K562 (cell line): ENCODE data around the gene NUP160. TPM values are rescaled to one million over a fixed set of nuclear protein-coding genes. Genes with fewer than 3 reads are reported as not detected.
"Not testable (repeated sequence)": the region's sequence is repeated elsewhere in the genome, so short reads cannot be mapped to it uniquely, and the experiment has no call there.

ENCODE experiments used
- ATAC-seq: fragments of 200-7000 bp; cut with Tn5 transposase; 3 replicates; pipeline ENCODE4 v1.9.1; 2020; ENCODE audit warnings: moderate library complexity
- BruUV-seq: library from RNA; stranded (reverse); fragments of 400-500 nt; replicated peaks from 2 replicates; lab custom pipeline; 2021; lab: Mats Ljungman, UMichigan
- CTCF ChIA-PET: fragments of 300-600 bp; formaldehyde crosslinking; extraction: SDS; loops from one replicate; lab custom pipeline; 2021; ENCODE audit warnings: low intra/inter-chr PET ratio; lab: Yijun Ruan, JAX
- POLR2A ChIA-PET: fragments of 300-600, 350-650 bp; sonication (Branson Sonifier 250); formaldehyde crosslinking; extraction: SDS; loops from one replicate; lab custom pipeline; 2021; ENCODE audit warnings: antibody characterized with exemption, inconsistent platforms; lab: Yijun Ruan, JAX
- DNase-seq, 4 experiments: peaks; one replicate each; pipeline versions ENCODE4 v3.0.0 to v3.0.0-alpha.2; 2011 to 2018; ENCODE audit warnings: low spot score in 3 of 4, mixed read lengths in 3 of 4; ENCODE audit errors: extremely low read depth in 1 of 4
- FAIRE-seq: peaks from 2 replicates; lab custom pipeline; 2011; peaks lifted over from hg19 to GRCh38; lab: Jason Lieb, UNC
- H2AFZ ChIP-seq: 2 replicates; pipeline ENCODE4 v1.6.0; 2011; ENCODE audit warnings: low read depth, low read length, control low read depth, inconsistent platforms
- H3K27ac ChIP-seq: fragments of 200-600 bp; 3 replicates; pipeline ENCODE4 v1.8.0; 2011; ENCODE audit warnings: low read depth, mild to moderate bottlenecking, control low read depth, inconsistent platforms, low read length, moderate library complexity, mixed read lengths; ENCODE audit errors: extremely low read depth
- H3K27me3 ChIP-seq, 2 experiments: fragments of 300-600 bp in 1 of 2; 2 replicates in 1 of 2; 3 replicates in 1 of 2; pipeline versions ENCODE4 v1.6.0 to v1.8.0; 2011; ENCODE audit warnings: inconsistent platforms in 2 of 2, low read length in 2 of 2, mild to moderate bottlenecking in 1 of 2, mixed read lengths in 1 of 2, moderate library complexity in 1 of 2; ENCODE audit not compliant: control insufficient read depth in 2 of 2, insufficient read depth in 2 of 2
- H3K36me3 ChIP-seq: fragments of 300-600 bp; 3 replicates; pipeline ENCODE4 v1.8.0; 2011; ENCODE audit warnings: mild to moderate bottlenecking, low read length, inconsistent platforms; ENCODE audit not compliant: control insufficient read depth, insufficient read depth
- H3K4me1 ChIP-seq, 2 experiments: fragments of 200-600 bp in 1 of 2; replicated peaks in 1 of 2; 2 replicates in 1 of 2; 3 replicates in 1 of 2; pipeline versions ENCODE4 v1.5.1 to v1.8.0; 2011; ENCODE audit warnings: inconsistent platforms in 2 of 2, low read length in 2 of 2, mild to moderate bottlenecking in 1 of 2, mixed read lengths in 1 of 2, moderate library complexity in 1 of 2; ENCODE audit not compliant: control insufficient read depth in 2 of 2, insufficient read depth in 2 of 2
- H3K4me2 ChIP-seq: 2 replicates; pipeline ENCODE4 v1.6.1; 2011; ENCODE audit warnings: low read length, control low read depth, inconsistent platforms, mixed read lengths; ENCODE audit not compliant: insufficient read depth
- H3K4me3 ChIP-seq: fragments of 200-600 bp; sonication (generic), shearing (Covaris generic); 2 replicates; pipeline ENCODE4 v1.5.1; 2016; ENCODE audit warnings: control low read depth, inconsistent platforms
- H3K79me2 ChIP-seq: fragments of 200-600 bp; 3 replicates; pipeline ENCODE4 v1.8.0; 2011; ENCODE audit warnings: low read length, inconsistent platforms; ENCODE audit not compliant: control insufficient read depth, insufficient read depth
- H3K9ac ChIP-seq, 2 experiments: 2 replicates each; pipeline versions ENCODE4 v1.6.0 to v1.6.1; 2011; ENCODE audit warnings: low read depth in 2 of 2, low read length in 2 of 2, control low read depth in 1 of 2, inconsistent platforms in 1 of 2, mild to moderate bottlenecking in 1 of 2, mixed read lengths in 1 of 2; ENCODE audit not compliant: insufficient read depth in 1 of 2
- H3K9me1 ChIP-seq: one replicate; pipeline ENCODE4 v1.6.0; 2011; ENCODE audit warnings: inconsistent platforms, mild to moderate bottlenecking, low read length, moderate library complexity; ENCODE audit not compliant: control insufficient read depth, insufficient read depth
- H3K9me3 ChIP-seq: replicated peaks from 2 replicates; pipeline ENCODE4 v1.5.1; 2011; ENCODE audit warnings: low read depth, low read length, inconsistent platforms; ENCODE audit not compliant: control insufficient read depth, insufficient read depth
- H4K20me1 ChIP-seq: replicated peaks from 2 replicates; pipeline ENCODE4 v1.6.1; 2011; ENCODE audit warnings: low read length, inconsistent platforms, mixed read lengths; ENCODE audit not compliant: control insufficient read depth, insufficient read depth
- CREBBP ChIP-seq: IDR thresholded peaks from one replicate; pipeline ENCODE4 v1.6.1; 2012; ENCODE audit warnings: low read depth, mild to moderate bottlenecking, control low read depth, inconsistent platforms, low read length
- NR2C1 ChIP-seq, 2 experiments: fragments of 450-650 bp; IDR thresholded peaks; 2 replicates each; pipeline ENCODE4 v1.6.1; 2017; ENCODE audit warnings: mild to moderate bottlenecking in 2 of 2, antibody characterized with exemption in 1 of 2, inconsistent platforms in 1 of 2, missing compliant biosample characterization in 1 of 2, missing genetic modification characterization in 1 of 2
- POLR2A ChIP-seq: fragments of 450-650 bp; conservative IDR thresholded peaks from 2 replicates; pipeline ENCODE4 v1.6.1; 2016
- SUPT5H ChIP-seq: fragments of 450-650 bp; IDR thresholded peaks from 2 replicates; pipeline ENCODE4 v1.6.1; 2016
- WGBS: fragments of 100-300 bp; shearing (Covaris generic); methylation state at CpG from one replicate; pipeline ENCODE4 v1.1.6; 2016; ENCODE audit warnings: low coverage, mixed read lengths; ENCODE audit not compliant: insufficient coverage; ENCODE audit errors: missing lambda C conversion rate; 5-methylcytosine and 5-hydroxymethylcytosine counted together
- in situ Hi-C: fragments of 300-500 bp; cut with MboI; formaldehyde crosslinking; loops from 4 replicates; pipeline ENCODE4 v1.15.0; 2018; ENCODE audit warnings: inconsistent platforms, mixed read lengths
- intact Hi-C: fragments of 100-400 bp; cut with micrococcal nuclease; formaldehyde crosslinking; loops from 2 replicates; pipeline ENCODE4 v1.14.2; 2022
- polyA plus RNA-seq, 8 experiments: library from polyadenylated mRNA; depleted of rRNA in 4 of 8; stranded (reverse) in 5 of 8; unstranded in 3 of 8; fragments of >200 nt; fragmentation: Nextera tagmentation in 2 of 8; fragmentation: Illumina TruSeq in 1 of 8; extraction: Ambion mirVana in 2 of 8; extraction: Trizol in 1 of 8; gene quantifications; 2 replicates each; pipeline versions ENCODE4 v1.2.1 to v1.2.3, GENCODE V29; 2011 to 2014; ENCODE audit warnings: inconsistent platforms in 1 of 8, missing spikeins in 1 of 8
- total RNA-seq, 7 experiments: library from RNA; depleted of rRNA in 6 of 7; stranded (reverse); fragments of >200 nt in 6 of 7; fragmentation: Illumina TruSeq in 2 of 7; extraction: Trizol in 2 of 7; gene quantifications; 2 replicates each; pipeline versions ENCODE4 v1.2.1 to v1.2.3, GENCODE V29; 2011 to 2021; ENCODE audit warnings: low replicate concordance in 1 of 7

Gene NUP160
- total and polyA plus RNA-seq, 9 of the 15 experiments (the other 6 are each of a cell fraction or from before 2014, with no cell fraction given), result 41.5 to 112 (median 65.0) TPM

DNA sequence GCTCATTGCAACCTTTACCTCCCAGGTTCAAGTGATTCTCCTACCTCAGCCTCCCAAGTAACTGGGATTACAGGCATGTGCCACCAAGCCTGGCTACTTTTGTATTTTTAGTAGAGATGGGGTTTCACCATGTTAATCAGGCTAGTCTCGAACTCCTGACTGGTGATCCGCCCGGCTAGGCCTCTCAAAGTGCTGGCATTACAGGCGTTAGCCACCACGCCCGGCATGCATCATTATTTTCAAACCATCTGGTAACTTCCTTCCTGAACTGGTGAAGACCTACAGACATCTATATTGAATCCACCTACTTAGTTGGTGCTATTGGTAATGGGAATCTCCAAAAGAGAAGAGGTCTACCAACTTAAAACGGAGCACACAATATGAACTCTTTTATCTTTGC is 110.3 kb downstream of the NUP160 start:
- in situ Hi-C loops, BruUV-seq: not testable (repeated sequence)
- POLR2A ChIA-PET, result interaction anchor here (1.1 to 1.5 kb wide), 2 partner anchors 9 to 14 kb away, joined by 4 to 6 read pairs; no protein-coding TSS in a partner anchor

DNA sequence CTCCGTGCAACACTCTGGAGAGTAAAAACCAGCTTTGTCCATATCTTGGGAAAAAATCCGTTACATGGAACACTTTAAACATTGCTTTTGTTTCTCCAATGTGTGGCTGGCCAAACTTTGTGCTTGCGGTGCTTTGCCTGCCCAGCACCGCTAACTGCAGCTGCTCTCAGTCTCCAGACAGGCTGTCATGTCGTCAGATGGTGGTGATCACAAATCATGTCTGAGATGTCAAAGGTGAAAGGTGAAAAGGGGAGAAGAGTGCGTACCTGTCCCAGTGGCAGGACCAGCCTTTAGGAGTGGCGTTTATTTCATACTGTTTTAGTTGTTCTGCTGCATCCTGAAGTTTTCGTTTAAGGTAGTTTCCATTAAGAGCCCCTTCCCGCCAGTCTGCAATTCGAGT is 115.9 kb downstream of the NUP160 start:
- POLR2A ChIA-PET, result interaction anchor here (1.1 kb wide), 1 partner anchor 10 kb away, joined by 4 read pairs; no protein-coding TSS in a partner anchor

More for the DNA sequence above, 110.3 kb downstream of the NUP160 start:
- H3K4me2 ChIP-seq, DNase-seq, H3K4me3 ChIP-seq, FAIRE-seq, CTCF ChIA-PET, H2AFZ ChIP-seq, H4K20me1 ChIP-seq, intact Hi-C loops, H3K9ac ChIP-seq, H3K4me1 ChIP-seq, H3K9me1 ChIP-seq, H3K27me3 ChIP-seq, H3K79me2 ChIP-seq, ATAC-seq, H3K9me3 ChIP-seq, H3K27ac ChIP-seq: not testable (repeated sequence)
- TF ChIP-seq POLR2A (peak; percentile 46), SUPT5H (0 out of 2 replicates have a peak, but pooled peaks have one; percentile 17)
- H3K36me3 ChIP-seq, result peaks cover 86% of the 10 kb centered on the region
- WGBS, result 95% methylated on average over 7 of the region's 7 CpGs

More for the DNA sequence above, 115.9 kb downstream of the NUP160 start:
- Histone ChIP-seq H3K36me3 (peaks cover 92% of the 10 kb centered on the region), H3K79me2 (no peaks in the 10 kb centered on the region), H3K4me2 (no peak overlapping the region), H3K4me3 (no peak overlapping the region)
- BruUV-seq, result no TSS peak
- CTCF ChIA-PET, result no interaction called here
- intact Hi-C loops, result no loop called here
- TF ChIP-seq NR2C1 (IDR thresholded peaks at IDR 0.05) (no peak), NR2C1 (tag; IDR thresholded peaks at IDR 0.05) (0 out of 2 replicates have a peak, but pooled peaks have one; percentile 20), CREBBP (no peak)
- TF ChIP-seq, all 486 proteins: peak for 1
- Histone ChIP-seq H3K9me1 (no peaks in the 10 kb centered on the region), H3K9me3 (no peaks in the 10 kb centered on the region), H3K9ac (no peak overlapping the region), H2AFZ (no peak overlapping the region), H3K27ac (no peak overlapping the region), H4K20me1 (no peaks in the 10 kb centered on the region), H3K4me1 (no peaks in the 10 kb centered on the region), H3K27me3 (no peaks in the 10 kb centered on the region)
- DNase-seq (no peak), FAIRE-seq (no peak), ATAC-seq (no peak)
- 89% methylated on average over 10 of the region's 10 CpGs for WGBS
- in situ Hi-C loops, result no loop called here
